GM12878 (cell line): ENCODE results near the gene SPTBN2. TPM values are rescaled to one million over a fixed set of nuclear protein-coding genes. Genes with fewer than 3 reads are reported as not detected.
A peak's percentile ranks its signal among the peaks of the same experiment; 100 is the strongest.

ENCODE experiments used
- ATAC-seq: fragments of 200-7000 bp; cut with Tn5 transposase; 3 replicates; pipeline ENCODE4 v1.9.1; 2020; ENCODE audit warnings: mild to moderate bottlenecking, moderate library complexity
- BruUV-seq: library from RNA; stranded (reverse); fragments of 400-500 nt; replicated peaks from 2 replicates; lab custom pipeline; 2021; lab: Mats Ljungman, UMichigan
- CTCF ChIA-PET: fragments of 300-600 bp; sonication (Branson Sonifier 250); formaldehyde crosslinking; extraction: SDS; loops from one replicate; lab custom pipeline; 2021; ENCODE audit warnings: inconsistent platforms; lab: Yijun Ruan, JAX
- POLR2A ChIA-PET: fragments of 350-600 bp; formaldehyde crosslinking; extraction: SDS; loops from one replicate; lab custom pipeline; 2021; ENCODE audit warnings: inconsistent platforms; lab: Charles Lee
- RAD21 ChIA-PET: fragments of 300-600 bp; sonication (Branson Sonifier 250); formaldehyde crosslinking; loops from one replicate; lab custom pipeline; 2023; ENCODE audit warnings: antibody characterized with exemption; ENCODE audit not compliant: unreplicated experiment; lab: Charles Lee
- SMC1A ChIA-PET: fragments of 300-600 bp; sonication (Branson Sonifier 250); formaldehyde crosslinking; loops from one replicate; lab custom pipeline; 2023; ENCODE audit not compliant: unreplicated experiment, uncharacterized antibody; lab: Charles Lee
- DNase-seq: peaks from one replicate; pipeline ENCODE4 v3.0.0-alpha.2; 2011; ENCODE audit warnings: low read depth, low spot score
- FAIRE-seq: peaks from 3 replicates; lab custom pipeline; 2011; peaks lifted over from hg19 to GRCh38; lab: Jason Lieb, UNC
- H2AFZ ChIP-seq: 2 replicates; pipeline ENCODE4 v1.6.0; 2011; ENCODE audit warnings: low read depth, low read length, control low read depth; ENCODE audit not compliant: control insufficient read depth
- H3K27ac ChIP-seq: 2 replicates; pipeline ENCODE4 v1.5.1; 2011; ENCODE audit warnings: control low read depth; ENCODE audit not compliant: control insufficient read depth, insufficient read depth
- H3K27me3 ChIP-seq, 2 experiments: replicated peaks in 1 of 2; 2 replicates each; pipeline versions ENCODE4 v1.6.0 to v1.6.1; 2011; ENCODE audit warnings: low read length in 1 of 2; ENCODE audit not compliant: control insufficient read depth in 2 of 2, insufficient read depth in 2 of 2
- H3K36me3 ChIP-seq, 2 experiments: 2 replicates each; pipeline ENCODE4 v1.5.1; 2011; ENCODE audit warnings: low read length in 1 of 2; ENCODE audit not compliant: control insufficient read depth in 2 of 2, insufficient read depth in 2 of 2
- H3K4me1 ChIP-seq: 2 replicates; pipeline ENCODE4 v1.6.1; 2011; ENCODE audit warnings: mild to moderate bottlenecking, low read length, moderate library complexity, mixed read lengths; ENCODE audit not compliant: control insufficient read depth, insufficient read depth
- H3K4me2 ChIP-seq: 2 replicates; pipeline ENCODE4 v1.6.0; 2011; ENCODE audit warnings: control low read depth; ENCODE audit not compliant: control insufficient read depth, insufficient read depth
- H3K4me3 ChIP-seq: fragments of 200-600 bp; sonication (generic); 2 replicates; pipeline ENCODE4 v1.5.1; 2016
- H3K79me2 ChIP-seq: 2 replicates; pipeline ENCODE4 v1.6.0; 2011; ENCODE audit warnings: low read length; ENCODE audit not compliant: control insufficient read depth, insufficient read depth
- H3K9ac ChIP-seq: 2 replicates; pipeline ENCODE4 v1.8.0; 2011; ENCODE audit warnings: low read length, control low read depth, mixed read lengths; ENCODE audit not compliant: control insufficient read depth, insufficient read depth
- H3K9me3 ChIP-seq: replicated peaks from 3 replicates; pipeline ENCODE4 v1.5.1; 2011; ENCODE audit warnings: mild to moderate bottlenecking, low read length; ENCODE audit not compliant: control insufficient read depth, insufficient read depth
- H4K20me1 ChIP-seq: 2 replicates; pipeline ENCODE4 v1.6.0; 2011; ENCODE audit not compliant: control insufficient read depth, insufficient read depth
- EGR1 ChIP-seq, 2 experiments: IDR thresholded peaks; 1 replicate in 1 of 2; 2 replicates in 1 of 2; pipeline ENCODE4 v1.6.1; 2011 to 2012; ENCODE audit warnings: low read depth in 2 of 2, low read length in 2 of 2, borderline replicate concordance in 1 of 2, mild to moderate bottlenecking in 1 of 2, moderate library complexity in 1 of 2
- NKRF ChIP-seq: fragments of 450-650 bp; conservative IDR thresholded peaks from 2 replicates; pipeline ENCODE4 v1.6.1; 2017; ENCODE audit warnings: mild to moderate bottlenecking, moderate library complexity
- ZNF24 ChIP-seq: fragments of 450-650 bp; IDR thresholded peaks from 2 replicates; pipeline ENCODE4 v1.6.1; 2017; ENCODE audit warnings: antibody characterized with exemption, mild to moderate bottlenecking
- WGBS: methylation state at CpG from one replicate; pipeline ENCODE4 v1.1.6; 2016; ENCODE audit warnings: low lambda C conversion rate; ENCODE audit not compliant: insufficient replicate concordance, insufficient coverage; ENCODE audit errors: missing lambda C conversion rate; 5-methylcytosine and 5-hydroxymethylcytosine counted together
- in situ Hi-C: fragments of 300-500 bp; cut with MboI; formaldehyde crosslinking; loops from 9 replicates; pipeline ENCODE4 v1.14.3; 2018; ENCODE audit warnings: mixed read lengths
- intact Hi-C: fragments of 100-400 bp; cut with micrococcal nuclease; formaldehyde crosslinking; loops from one replicate; pipeline ENCODE4 v1.14.2; 2022; ENCODE audit not compliant: unreplicated experiment
- polyA plus RNA-seq, 11 experiments: library from polyadenylated mRNA; depleted of rRNA in 4 of 11; unstranded in 6 of 11; stranded (reverse) in 5 of 11; fragments of >200 nt; fragmentation: Nextera tagmentation in 4 of 11; fragmentation: Illumina TruSeq in 1 of 11; extraction: Ambion mirVana in 4 of 11; extraction: Trizol in 1 of 11; gene quantifications; 1 replicate in 1 of 11; 2 replicates in 10 of 11; pipeline versions ENCODE4 v1.2.1 to v1.2.3, GENCODE V29; 2011 to 2016; ENCODE audit warnings: inconsistent platforms in 2 of 11, missing spikeins in 2 of 11, low read depth in 1 of 11
- total RNA-seq, 4 experiments: library from RNA; depleted of rRNA in 3 of 4; stranded (reverse); fragments of >200 nt in 3 of 4; fragmentation: Illumina TruSeq in 1 of 4; extraction: Trizol in 1 of 4; gene quantifications; 2 replicates each; pipeline versions ENCODE4 v1.2.1 to v1.2.3, GENCODE V29; 2013 to 2021
- TF ChIP-seq, protein P1 (sequence below): fragments of 450-650 bp; IDR thresholded peaks from 2 replicates; pipeline ENCODE4 v1.6.1; 2016; ENCODE audit warnings: mild to moderate bottlenecking

SPTBN2 gene
- total and polyA plus RNA-seq, 10 of the 15 experiments (the other 5 are each of a cell fraction or from before 2014, with no cell fraction given): 0.38 to 1.0 (median 0.69) TPM; not detected in 5

DNA sequence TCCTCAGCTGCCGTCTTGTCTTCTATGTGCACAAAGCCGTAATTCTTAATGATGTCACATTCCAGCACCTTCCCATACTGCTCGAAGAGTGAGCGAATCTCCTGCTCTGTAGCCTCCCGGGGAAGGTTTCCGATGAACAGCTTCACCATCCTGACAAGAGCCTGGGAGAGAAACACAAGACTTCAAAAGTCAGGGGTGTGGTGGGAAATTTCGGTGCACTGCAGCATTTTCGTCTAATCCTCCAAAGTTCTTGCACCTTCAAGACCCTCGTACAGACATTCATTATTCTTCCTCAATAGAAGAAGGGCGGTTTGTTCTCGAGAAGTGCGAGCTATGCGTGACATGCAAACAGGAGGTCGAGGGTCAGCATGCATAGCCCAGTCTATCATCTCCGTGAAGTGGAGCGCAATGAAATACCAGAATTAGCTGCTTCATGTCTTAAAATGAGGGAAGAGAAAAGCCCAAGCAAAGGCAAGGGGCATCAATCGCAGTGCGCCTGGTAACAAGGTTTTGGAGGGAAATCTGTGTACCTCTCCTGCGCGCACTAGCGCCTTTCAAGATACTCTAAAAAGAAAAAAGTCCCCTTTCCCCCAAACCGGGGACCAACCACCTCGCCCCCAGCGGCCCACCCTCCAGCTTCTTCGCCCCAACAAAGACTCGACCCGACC, 52.0 kb downstream of the SPTBN2 start:
- TF ChIP-seq ZNF24 (no peak), NKRF (peak; percentile 43; the same call in 1 of the 2 replicates), EGR1 (IDR thresholded peaks at IDR 0.05; ENCODE audit: borderline replicate concordance in 1 of 2, low read depth in 2 of 2, low read length in 2 of 2) (no peak)
- TF ChIP-seq, protein P1, sequence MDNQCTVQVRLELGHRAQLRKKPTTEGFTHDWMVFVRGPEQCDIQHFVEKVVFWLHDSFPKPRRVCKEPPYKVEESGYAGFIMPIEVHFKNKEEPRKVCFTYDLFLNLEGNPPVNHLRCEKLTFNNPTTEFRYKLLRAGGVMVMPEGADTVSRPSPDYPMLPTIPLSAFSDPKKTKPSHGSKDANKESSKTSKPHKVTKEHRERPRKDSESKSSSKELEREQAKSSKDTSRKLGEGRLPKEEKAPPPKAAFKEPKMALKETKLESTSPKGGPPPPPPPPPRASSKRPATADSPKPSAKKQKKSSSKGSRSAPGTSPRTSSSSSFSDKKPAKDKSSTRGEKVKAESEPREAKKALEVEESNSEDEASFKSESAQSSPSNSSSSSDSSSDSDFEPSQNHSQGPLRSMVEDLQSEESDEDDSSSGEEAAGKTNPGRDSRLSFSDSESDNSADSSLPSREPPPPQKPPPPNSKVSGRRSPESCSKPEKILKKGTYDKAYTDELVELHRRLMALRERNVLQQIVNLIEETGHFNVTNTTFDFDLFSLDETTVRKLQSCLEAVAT: peak; percentile 5; the same call in 1 of the 2 replicates
- ChIA-PET SMC1A (interaction anchor here (0.6 to 4.2 kb wide), 21 partner anchors 13 to 238 kb away, joined by 3 to 74 read pairs (median 5); partner anchors contain the start of genes ACTN3, CCDC87, CCS and MRPL11), RAD21 (interaction anchor here (0.7 to 4.0 kb wide), 27 partner anchors 16 to 491 kb away, joined by 3 to 74 read pairs (median 6); partner anchors contain the start of genes ACTN3, CCDC87, CCS and CTSF), POLR2A (interaction anchor here (0.6 to 3.2 kb wide), 16 partner anchors 9 to 238 kb away, joined by 3 to 26 read pairs (median 6); partner anchors contain the start of genes ACTN3, CCDC87, CCS and DPP3), CTCF (interaction anchor here (0.6 to 6.3 kb wide), 32 partner anchors 9 to 291 kb away, joined by 3 to 166 read pairs (median 8); partner anchors contain the start of genes ACTN3, BBS1, CCDC87 and CCS)
- peaks cover 9% of the 10 kb centered on the region for H3K4me1 ChIP-seq
- H3K4me2 ChIP-seq: peak overlapping the region; percentile 98
- peak overlapping the region; percentile 89 for H3K27ac ChIP-seq
- H3K79me2 ChIP-seq: peaks cover 24% of the 10 kb centered on the region
- H3K27me3 ChIP-seq: no peaks in the 10 kb centered on the region
- peak overlapping the region; percentile 75 for H3K4me3 ChIP-seq
- peak overlapping the region; percentile 89 for H2AFZ ChIP-seq
- no TSS peak for BruUV-seq
- intact Hi-C loops: loop anchor here (2.0 to 10.0 kb wide), 4 partner anchors 60 to 242 kb away; partner anchors contain the start of genes CCDC87, CCS, DPP3 and MRPL11
- WGBS: 37% methylated on average over 25 of the region's 27 CpGs
- in situ Hi-C loops: no loop called here
- DNase-seq (no peak), ATAC-seq (no peak), FAIRE-seq (no peak)
- H4K20me1 ChIP-seq: no peaks in the 10 kb centered on the region
- no peaks in the 10 kb centered on the region for H3K9me3 ChIP-seq
- H3K36me3 ChIP-seq: no peaks in the 10 kb centered on the region
- H3K9ac ChIP-seq: peak overlapping the region; percentile 78
